ENCODE results near the gene HOMEZ.
"Not testable (repeated sequence)": the region's sequence is repeated elsewhere in the genome, so short reads cannot be mapped to it uniquely, and the experiment has no call there.

Gene HOMEZ, protein sequence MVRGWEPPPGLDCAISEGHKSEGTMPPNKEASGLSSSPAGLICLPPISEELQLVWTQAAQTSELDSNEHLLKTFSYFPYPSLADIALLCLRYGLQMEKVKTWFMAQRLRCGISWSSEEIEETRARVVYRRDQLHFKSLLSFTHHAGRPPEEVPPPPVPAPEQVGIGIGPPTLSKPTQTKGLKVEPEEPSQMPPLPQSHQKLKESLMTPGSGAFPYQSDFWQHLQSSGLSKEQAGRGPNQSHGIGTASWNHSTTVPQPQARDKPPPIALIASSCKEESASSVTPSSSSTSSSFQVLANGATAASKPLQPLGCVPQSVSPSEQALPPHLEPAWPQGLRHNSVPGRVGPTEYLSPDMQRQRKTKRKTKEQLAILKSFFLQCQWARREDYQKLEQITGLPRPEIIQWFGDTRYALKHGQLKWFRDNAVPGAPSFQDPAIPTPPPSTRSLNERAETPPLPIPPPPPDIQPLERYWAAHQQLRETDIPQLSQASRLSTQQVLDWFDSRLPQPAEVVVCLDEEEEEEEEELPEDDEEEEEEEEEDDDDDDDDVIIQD

DNA sequence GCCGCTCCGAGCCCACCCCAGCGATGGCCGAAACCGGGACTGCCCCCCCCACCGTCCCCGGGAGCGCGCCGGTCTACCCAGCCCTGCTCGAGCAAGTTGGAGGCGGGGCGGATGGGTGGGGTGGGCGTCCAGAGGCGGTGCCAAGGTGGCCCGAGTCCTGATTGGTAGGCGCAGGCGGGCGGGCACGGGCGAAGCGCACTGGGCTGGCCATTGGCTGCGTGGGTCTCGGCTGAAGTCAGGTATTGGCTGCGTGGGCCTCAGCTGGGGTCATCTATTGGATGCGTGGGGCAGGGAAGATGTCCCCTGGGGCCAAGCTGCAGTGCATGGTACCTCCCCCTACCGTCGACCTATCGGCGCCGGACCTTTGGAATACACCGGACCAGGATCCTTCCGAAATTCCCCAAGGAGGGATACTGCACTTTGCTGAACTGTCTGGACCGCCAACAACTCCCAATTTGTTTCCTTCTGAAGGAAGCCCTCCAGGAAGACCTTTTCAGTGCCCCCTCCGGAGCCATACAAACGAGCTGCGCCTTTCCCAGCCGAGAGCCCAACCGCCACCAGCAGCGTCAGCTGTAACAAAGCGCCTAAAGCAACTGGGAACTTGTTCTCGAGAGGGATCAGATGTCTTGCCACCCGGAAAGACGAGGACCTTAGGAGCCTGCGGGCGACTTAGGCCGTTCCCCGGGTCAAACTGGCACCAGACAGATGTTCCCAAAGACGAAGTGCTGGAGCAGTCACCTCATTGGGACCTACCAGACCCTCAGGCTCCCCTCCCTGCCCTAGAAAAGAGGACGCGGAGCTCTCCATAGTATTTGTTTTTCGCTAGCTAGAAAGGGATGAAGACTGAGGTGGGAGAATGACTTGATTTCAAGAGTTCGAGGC, at the start of gene HOMEZ:
HOMEZ (minus strand) TSS at position 113 of the 882 bp plus-strand sequence. CDS start 180 bp downstream, outside the sequence.
- peak; percentile 96 for DNase-seq

DNA sequence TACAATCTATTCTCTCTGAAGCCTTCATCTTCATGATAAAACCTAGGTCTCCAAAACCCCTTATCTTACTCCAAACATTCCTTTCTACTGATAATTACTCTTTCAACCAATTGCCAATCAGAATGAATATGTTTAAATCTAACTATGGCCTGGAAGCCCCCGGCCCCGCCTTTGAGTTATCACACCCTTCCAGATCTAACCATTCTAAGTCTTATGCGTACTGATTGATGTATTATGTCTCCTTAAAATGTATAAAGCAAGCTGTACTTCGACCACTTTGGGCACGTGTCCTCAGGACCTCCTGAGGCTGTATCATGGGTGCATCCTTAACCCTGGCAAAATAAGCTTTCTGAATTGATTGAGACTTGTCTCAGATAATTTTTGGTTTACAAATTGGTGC, 49.7 kb upstream of the HOMEZ start:
- DNase-seq = no peak

DNA sequence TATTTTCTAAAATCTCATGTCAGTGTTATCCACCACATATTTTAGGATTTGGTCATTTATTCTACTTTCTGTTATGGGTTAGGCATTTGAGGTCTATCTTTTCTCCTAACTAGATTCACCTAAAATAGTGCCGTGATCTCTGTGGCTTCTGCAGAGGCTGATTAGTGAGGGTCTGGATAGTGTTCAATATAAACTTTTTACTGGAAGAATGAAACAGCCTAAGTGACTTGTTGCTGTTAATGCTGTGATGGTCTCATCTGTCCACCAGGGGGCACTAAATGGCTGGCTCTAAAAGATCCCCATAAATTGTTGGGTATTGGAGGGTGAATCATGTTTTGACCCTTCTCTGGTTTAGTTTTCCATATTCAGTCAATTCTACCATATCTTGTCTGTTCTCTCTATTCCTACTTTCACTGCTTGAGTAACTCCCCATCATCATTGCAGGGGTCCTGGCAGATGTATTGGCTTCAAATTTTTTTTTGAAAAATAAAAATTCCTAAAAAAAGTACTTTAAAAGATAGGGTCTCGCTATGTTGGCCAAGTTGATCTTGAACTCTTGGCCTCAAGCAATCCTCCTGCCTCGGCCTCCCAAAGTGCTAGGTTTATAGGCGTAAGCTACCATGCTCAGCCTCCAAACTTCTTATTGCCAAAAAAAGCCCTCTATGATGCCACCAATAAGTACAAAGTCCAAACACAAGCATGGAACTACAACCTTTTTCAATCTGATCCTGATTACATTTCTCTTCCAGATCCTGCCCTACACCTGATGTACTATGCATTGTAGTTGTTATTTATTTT, 42.2 kb upstream of the HOMEZ start:
- peak; percentile 74 for DNase-seq

DNA sequence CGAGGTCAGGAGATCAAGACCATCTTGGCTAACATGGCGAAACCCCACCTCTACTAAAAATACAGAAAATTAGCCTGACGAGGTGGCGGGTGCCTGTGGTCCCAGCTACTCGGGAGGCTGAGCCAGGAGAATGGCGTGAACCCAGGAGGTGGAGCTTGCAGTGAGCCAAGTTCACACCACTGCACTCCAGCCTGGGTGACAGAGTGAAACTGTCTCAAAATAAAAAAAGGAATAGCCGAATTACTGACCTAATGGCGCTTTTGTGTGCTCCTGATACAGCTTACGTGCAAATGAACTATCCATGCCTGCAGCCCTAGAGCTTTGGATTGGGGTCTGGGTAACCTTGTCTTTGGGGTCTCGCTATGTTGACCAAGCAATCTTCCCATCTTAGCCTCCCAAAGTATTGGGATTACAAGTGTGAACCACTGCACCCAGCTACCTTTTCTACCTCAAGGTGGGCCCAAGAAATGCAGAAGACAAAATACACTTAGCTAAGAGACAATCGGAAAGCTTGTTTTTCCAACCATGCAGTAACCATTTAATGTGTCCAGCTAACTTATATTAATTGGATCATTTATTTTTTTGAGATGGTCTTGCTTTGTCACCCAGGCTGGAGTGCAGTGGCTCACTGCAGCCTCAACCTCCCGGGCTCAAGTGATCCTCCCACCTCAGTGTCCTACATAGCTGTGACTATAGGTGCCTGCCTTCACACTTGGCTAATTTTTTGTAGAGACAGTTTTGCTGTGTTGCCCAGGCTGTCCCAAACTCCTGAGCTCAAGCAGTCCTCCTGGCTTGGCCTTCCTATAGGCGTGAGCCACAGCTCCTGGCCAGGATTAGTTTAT, 40.8 kb upstream of the HOMEZ start:
- DNase-seq = no peak

DNA sequence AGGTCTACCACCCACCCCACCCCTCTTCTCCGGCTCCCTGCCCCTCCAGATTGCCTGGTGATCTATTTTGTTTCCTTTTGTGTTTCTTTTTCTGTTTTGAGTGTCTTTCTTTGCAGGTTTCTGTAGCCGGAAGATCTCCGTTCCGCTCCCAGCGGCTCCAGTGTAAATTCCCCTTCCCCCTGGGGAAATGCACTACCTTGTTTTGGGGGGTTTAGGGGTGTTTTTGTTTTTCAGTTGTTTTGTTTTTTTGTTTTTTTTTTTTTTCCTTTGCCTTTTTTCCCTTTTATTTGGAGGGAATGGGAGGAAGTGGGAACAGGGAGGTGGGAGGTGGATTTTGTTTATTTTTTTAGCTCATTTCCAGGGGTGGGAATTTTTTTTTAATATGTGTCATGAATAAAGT, 39.8 kb upstream of the HOMEZ start:
- not testable (repeated sequence) for DNase-seq

DNA sequence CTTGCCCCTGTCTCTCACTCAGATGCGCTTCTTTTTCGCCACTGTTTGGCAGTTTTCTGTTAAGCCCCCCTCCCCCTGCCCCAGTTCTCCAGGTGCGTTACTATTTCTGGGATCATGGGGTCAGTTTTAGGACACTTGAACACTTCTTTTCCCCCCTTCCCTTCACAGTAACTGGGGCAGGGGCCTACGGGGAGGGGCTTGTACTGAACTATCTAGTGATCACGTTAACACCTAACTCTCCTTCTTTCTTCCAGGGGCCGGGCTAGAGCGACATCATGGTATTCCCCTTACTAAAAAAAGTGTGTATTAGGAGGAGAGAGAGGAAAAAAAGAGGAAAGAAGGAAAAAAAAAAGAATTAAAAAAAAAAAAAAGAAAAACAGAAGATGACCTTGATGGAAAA, 39.1 kb upstream of the HOMEZ start:
- no peak for DNase-seq

DNA sequence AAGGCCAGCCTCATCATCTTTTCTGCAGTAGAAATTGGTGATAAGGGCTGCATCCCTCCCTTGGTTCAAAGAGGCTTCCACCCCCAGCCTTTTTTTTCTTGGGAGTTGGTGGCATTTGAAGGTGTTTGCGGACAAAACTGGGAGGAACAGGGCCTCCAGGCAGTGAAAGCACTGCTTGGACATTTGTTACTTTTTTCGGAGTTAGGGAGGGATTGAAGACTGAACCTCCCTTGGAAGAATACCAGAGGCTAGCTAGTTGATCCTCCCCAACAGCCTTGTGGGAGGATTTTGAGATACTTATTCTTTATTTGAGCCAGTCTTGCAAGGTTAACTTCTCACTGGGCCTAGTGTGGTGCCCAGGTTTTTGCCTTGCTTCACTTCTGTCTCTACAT, 38.5 kb upstream of the HOMEZ start:
- no peak for DNase-seq

DNA sequence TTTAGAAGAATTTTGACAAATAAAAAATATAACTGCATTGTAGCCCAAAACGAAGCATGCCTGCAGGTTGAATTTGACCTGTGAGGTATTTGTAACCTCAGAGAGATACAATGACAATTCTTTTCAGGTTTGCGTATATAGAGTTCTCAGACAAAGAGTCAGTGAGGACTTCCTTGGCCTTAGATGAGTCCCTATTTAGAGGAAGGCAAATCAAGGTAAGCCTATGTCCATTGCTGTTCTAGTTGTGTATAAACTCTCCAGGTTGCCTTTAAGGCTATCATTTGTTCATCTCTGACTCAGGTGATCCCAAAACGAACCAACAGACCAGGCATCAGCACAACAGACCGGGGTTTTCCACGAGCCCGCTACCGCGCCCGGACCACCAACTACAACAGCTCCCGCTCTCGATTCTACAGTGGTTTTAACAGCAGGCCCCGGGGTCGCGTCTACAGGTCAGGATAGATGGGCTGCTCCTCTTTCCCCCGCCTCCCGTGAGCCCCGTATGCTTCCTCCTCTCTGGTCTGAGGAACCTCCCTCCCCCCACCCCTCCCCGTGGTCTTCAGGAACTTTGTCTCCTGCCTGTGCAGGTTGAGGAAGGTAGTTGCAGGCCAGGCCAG, 38.0 kb upstream of the HOMEZ start:
- DNase-seq = no peak

DNA sequence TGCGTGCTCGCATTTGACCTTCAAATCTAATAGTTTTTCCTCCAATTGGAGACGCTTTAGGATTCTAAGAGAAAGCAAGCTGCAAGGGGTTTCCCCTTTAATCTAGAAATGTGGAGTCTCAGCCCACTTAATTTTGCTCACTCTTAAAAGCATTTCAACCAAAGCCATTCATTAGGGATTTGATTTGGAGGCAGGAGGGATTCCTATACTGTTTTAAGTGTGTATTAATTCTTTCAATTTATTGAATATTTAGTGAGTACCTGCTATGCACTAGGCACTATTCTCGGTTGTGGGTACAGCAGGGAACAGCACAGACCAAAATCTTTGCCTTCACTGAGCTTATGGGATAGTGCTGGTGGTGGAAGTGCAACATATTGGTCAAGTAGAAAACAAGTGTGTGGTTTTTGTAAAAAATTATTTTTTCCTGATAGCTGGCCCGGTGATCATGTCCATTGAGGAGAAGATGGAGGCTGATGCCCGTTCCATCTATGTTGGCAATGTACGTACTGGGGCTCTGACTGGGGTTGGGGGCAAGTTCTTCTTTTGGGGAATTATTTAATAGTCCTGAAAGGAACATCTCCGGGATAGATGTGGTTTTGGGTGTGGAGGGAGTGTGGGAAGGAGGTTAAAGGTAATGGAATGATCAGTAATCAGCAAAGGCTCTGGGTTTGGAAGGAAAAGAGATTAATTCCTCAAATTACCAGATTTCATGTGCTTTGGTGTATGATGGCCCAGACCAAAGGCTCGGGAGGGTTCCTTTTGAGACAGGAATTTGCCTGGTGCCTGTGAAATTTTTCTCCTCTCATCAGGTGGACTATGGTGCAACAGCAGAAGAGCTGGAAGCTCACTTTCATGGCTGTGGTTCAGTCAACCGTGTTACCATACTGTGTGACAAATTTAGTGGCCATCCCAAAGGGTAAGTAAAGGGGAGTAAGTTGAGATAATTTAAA, 36.9 kb upstream of the HOMEZ start:
- DNase-seq = no peak

DNA sequence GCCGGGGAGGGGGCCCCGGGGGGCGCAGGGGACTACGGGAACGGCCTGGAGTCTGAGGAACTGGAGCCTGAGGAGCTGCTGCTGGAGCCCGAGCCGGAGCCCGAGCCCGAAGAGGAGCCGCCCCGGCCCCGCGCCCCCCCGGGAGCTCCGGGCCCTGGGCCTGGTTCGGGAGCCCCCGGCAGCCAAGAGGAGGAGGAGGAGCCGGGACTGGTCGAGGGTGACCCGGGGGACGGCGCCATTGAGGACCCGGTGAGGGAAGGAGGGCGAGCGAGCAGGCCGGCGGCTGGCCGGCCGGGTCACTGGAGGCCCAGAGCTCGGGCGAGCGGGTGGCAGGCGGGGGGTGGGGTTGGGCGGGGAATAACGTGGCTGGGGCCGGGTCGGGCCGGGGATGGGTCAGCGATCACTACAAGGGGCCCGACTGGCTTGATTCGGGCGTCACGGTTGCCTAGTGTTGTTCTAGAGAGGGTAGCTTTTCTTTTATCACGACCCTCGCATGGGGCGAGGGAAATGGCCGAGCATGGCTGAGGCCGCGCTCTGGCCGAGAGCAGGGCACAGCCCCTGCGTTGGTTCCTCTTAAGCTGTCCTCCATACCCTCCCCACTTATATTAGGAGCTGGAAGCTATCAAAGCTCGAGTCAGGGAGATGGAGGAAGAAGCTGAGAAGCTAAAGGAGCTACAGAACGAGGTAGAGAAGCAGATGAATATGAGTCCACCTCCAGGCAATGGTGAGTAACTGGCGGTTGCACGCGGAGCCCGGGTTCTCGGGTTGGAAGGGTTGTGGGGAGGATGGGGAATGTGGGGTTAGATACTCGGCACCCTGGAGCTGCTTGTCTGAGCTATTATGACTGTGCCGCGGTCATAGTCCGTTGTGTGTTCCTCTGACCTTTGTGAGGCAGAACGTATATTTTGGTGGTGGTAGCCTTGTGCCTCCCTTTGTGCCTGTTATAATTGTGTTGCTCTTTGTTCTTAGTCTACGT, 35.9 kb upstream of the HOMEZ start:
- peak; percentile 41 for DNase-seq

DNA sequence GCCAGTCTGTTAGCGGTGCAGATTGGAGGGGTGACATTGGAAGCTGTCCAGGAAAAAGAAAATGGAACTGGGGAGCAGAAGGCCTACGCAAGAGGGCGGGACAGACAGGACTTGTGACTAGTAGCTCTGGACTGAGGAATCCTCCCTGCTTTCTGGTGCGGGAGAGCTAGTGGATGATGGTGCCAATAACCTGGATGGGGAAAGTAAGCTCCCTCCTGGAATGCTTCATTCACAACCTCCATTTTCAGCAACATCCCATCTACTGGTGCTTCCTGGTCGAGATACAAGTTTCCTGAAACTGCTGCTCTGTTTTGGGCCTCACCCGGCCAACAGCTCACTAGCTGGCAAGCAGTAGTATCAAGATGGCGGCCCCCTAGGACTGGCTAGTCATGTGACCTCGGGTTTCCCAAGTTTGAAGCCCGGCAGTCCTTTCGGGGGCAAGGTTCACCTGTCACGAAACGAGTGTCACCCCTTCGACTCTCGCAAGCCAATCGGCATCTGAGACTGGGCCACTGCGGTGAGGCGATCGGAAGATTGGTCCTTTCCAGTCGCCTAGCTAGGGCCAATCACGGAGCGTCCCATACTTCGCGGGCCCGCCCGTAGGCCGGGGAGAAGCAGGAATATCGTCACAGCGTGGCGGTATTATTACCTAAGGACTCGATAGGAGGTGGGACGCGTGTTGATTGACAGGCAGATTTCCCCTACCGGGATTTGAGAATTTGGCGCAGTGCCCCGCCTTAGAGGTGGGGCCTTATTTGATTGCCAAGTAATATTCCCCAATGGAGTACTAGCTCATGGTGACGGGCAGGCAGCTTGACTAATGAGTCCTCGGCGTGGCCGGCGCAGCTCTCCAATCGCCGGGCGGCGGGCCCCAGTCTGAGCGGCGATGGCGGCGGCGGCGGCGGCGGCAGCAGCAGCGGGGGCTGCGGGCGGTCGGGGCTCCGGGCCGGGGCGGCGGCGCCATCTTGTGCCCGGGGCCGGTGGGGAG, 34.9 kb upstream of the HOMEZ start, which contains the start of gene PABPN1:
PABPN1 (plus strand) TSS at position 874 of the 988 bp plus-strand sequence; CDS start at position 887, 13 bp downstream.
- peak; percentile 100 for DNase-seq

DNA sequence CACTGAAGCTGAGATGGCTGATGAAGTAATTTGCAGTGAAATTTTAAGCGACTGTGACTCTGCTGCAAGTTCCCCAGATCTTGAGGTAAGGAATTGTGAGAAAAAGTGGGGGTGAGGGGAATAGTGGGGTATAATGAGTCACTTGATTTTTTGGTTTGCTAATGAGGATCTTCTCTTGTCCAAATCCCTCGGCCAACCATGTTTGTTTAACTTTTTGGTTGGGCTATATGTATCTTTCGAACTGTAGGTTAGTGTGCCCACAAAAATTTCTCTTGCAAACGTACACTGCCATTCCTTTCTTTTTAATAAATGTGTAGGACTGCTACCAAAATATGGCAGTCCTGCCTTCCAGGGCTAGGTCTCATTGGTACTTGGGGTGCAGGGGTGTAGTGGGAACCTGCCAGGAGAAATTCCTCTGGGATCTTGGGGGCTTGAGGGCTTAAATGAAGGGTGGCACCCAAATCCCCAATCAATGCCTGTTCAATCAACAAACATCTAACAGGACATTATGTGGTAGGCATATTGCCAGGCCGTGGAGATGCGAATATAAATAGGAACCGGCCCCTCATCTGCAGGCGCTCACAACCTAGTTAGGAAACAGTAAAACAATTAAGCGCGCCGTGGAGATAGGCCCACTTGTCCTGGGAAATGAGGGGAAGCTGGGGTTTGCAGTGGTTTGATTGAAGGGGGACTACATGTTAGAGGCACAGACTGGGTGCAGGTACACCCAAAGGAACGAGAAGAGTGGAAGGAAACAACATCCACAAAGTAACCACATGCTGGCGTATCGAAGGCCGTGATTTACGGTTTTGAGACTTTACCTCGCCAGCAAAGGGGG, 34.0 kb upstream of the HOMEZ start:
- DNase-seq = no peak

DNA sequence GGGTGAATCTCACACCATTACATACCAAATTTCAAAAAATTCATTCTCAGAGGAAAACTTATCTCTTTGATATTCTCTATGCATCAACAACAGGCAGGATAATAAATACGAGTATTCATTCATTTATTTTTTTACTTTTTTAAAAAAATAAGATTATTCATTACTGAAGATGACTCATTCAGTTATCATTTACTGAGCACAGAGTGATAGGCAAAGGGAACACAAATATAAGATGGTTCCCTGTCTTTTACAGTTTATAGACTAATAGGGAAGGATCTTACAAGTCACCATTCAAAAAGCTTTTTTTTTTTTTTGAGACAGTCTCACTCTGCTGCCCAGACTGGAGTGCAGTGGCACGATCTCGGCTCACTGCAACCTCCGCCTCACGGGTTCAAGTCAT, 30.4 kb upstream of the HOMEZ start:
- DNase-seq = no peak

DNA sequence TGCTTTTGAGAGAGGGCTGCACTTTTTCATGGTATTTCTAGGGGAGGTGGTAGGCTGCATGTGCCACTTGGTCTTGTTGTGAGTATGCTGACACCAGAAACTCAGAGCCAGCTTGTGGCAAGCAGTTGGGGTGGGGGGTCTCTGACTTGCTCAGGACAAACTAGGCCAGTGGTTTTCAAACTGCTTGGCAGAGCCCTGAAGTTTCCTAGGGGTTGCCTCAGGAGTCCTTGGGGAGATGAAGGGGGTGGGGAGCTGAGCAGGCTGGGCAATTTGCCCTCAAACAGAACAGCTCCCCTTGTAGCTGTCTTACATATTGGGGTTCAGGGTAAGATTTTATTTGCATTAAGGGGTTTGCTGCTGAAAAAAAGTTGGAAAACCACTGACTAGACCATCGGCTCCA, 24.6 kb upstream of the HOMEZ start:
- no peak for DNase-seq

DNA sequence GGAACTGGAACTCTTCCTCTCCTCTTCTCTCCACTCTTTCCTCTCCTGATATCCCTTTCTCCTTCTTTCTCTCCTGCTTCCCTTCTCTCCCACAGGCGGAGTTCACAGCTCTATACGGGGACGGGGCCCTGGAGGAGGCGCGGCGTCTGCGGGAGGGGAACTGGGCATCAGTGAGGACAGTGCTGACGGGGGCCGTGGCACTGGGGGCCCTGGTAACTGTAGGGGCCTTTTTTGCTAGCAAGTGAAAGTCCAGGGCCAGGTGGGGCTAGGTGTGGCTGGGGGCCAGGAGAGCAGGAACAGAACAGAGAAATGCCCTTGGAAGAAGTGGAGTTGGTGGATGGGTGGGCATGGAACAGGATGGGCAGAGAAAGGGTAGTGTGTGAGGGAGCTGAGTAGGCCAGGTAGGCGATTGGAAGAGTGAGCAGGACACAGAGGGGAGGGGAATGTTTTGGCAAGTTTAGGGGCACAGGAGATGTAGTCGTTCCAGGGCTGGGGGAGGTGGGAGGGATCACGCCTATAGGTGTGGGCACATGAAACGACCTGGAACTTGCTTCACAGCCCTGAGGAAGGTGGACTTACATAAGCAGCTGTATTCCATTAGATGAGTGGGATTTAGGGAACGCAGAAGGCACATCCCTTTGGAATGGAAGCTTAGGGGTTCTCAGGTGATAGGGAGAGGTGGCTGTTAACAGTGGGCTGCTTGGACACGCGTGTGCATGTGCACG, 23.0 kb upstream of the HOMEZ start:
- no peak for DNase-seq

Measured in CD4-positive, alpha-beta T cell treated with Interleukin-21 for 1 hour (primary cell).